ENCODE data around the gene CYP2J2.

CYP2J2 gene

GRCh38 chr1:59885160-59885832 is 41.3 kb downstream of the CYP2J2 start:
- DNase-seq (ENCODE audit: low read depth), result no peak
- no peak overlapping the region for H3K4me3 ChIP-seq (ENCODE audit: low read length)
- TF ChIP-seq CTCF (conservative IDR thresholded peaks at IDR 0.05; ENCODE audit: low read depth, low read length), result no peak

GRCh38 chr1:59880735-59881134 is 45.8 kb downstream of the CYP2J2 start:
- H3K4me3 ChIP-seq (ENCODE audit: low read length), result no peak overlapping the region
- DNase-seq (ENCODE audit: low read depth), result no peak
- TF ChIP-seq CTCF (conservative IDR thresholded peaks at IDR 0.05; ENCODE audit: low read depth, low read length), result no peak

- TF ChIP-seq CTCF (conservative IDR thresholded peaks at IDR 0.05; ENCODE audit: low read depth, low read length), result no peak
- H3K4me3 ChIP-seq (ENCODE audit: low read length), result no peak overlapping the region
- DNase-seq (ENCODE audit: low read depth), result no peak
Observed at GRCh38 chr1:59879996-59880505, 46.5 kb downstream of the CYP2J2 start.

- no peak overlapping the region for H3K4me3 ChIP-seq (ENCODE audit: low read length)
- peak; percentile 34 for DNase-seq (ENCODE audit: low read depth)
- peak; percentile 62 for TF ChIP-seq CTCF (conservative IDR thresholded peaks at IDR 0.05; ENCODE audit: low read depth, low read length)
Observed at GRCh38 chr1:59879574-59879973, 47.0 kb downstream of the CYP2J2 start.

- H3K4me3 ChIP-seq (ENCODE audit: low read length), result no peak overlapping the region
- no peak for DNase-seq (ENCODE audit: low read depth)
- TF ChIP-seq CTCF (conservative IDR thresholded peaks at IDR 0.05; ENCODE audit: low read depth, low read length), result no peak
Observed at GRCh38 chr1:59878370-59878769, 48.2 kb downstream of the CYP2J2 start.

- DNase-seq (ENCODE audit: low read depth), result no peak
- TF ChIP-seq CTCF (conservative IDR thresholded peaks at IDR 0.05; ENCODE audit: low read depth, low read length), result no peak
- H3K4me3 ChIP-seq (ENCODE audit: low read length), result no peak overlapping the region
Observed at GRCh38 chr1:59877108-59877682, 49.4 kb downstream of the CYP2J2 start.

GRCh38 chr1:59871746-59872145 is 54.8 kb downstream of the CYP2J2 start:
- DNase-seq (ENCODE audit: low read depth), result no peak

More at GRCh38 chr1:59871746-59872145, 54.8 kb downstream of the CYP2J2 start:
- no peak overlapping the region for H3K4me3 ChIP-seq (ENCODE audit: low read length)
- no peak for TF ChIP-seq CTCF (conservative IDR thresholded peaks at IDR 0.05; ENCODE audit: low read depth, low read length)
